D721Med (cell line): ENCODE measurements around the gene RBM44.
"Not testable (repeated sequence)": the region's sequence is repeated elsewhere in the genome, so short reads cannot be mapped to it uniquely, and the experiment has no call there.

Experiments used
- DNase-seq: peaks from one replicate; pipeline ENCODE4 v3.0.0; 2011; ENCODE audit warnings: low spot score; ENCODE audit not compliant: insufficient read length
- FAIRE-seq: peaks from 2 replicates; lab custom pipeline; 2011; peaks lifted over from hg19 to GRCh38; lab: Jason Lieb, UNC
- TF ChIP-seq, protein P1 (sequence below): IDR thresholded peaks from 2 replicates; pipeline ENCODE4 v1.5.1; 2012; ENCODE audit warnings: mild to moderate bottlenecking, control low read depth; ENCODE audit not compliant: insufficient read depth; ENCODE audit errors: missing control alignments

Gene RBM44

DNA sequence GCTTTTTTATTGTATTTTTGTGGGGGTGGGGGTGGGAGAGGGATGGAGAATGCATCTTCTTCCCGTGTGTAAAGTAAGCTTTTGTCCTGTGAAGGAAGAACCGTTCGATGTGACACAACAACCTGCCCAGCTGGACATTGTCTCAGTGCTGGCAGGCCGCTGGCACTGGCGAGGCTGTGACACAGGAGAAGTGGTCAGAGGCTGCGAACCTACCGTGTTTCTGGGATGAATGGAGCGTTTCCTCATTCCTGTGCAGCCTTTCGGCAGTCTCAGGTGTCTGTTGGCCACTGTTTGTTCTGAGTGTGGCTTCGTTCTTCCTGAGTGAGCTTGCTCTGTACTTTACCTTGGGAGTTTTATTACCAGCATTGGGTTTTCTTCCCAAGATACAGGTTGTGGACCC, 68.9 kb downstream of the RBM44 start:
- FAIRE-seq, result no peak
- TF ChIP-seq, protein P1, sequence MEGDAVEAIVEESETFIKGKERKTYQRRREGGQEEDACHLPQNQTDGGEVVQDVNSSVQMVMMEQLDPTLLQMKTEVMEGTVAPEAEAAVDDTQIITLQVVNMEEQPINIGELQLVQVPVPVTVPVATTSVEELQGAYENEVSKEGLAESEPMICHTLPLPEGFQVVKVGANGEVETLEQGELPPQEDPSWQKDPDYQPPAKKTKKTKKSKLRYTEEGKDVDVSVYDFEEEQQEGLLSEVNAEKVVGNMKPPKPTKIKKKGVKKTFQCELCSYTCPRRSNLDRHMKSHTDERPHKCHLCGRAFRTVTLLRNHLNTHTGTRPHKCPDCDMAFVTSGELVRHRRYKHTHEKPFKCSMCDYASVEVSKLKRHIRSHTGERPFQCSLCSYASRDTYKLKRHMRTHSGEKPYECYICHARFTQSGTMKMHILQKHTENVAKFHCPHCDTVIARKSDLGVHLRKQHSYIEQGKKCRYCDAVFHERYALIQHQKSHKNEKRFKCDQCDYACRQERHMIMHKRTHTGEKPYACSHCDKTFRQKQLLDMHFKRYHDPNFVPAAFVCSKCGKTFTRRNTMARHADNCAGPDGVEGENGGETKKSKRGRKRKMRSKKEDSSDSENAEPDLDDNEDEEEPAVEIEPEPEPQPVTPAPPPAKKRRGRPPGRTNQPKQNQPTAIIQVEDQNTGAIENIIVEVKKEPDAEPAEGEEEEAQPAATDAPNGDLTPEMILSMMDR, result no peak
- no peak for DNase-seq

DNA sequence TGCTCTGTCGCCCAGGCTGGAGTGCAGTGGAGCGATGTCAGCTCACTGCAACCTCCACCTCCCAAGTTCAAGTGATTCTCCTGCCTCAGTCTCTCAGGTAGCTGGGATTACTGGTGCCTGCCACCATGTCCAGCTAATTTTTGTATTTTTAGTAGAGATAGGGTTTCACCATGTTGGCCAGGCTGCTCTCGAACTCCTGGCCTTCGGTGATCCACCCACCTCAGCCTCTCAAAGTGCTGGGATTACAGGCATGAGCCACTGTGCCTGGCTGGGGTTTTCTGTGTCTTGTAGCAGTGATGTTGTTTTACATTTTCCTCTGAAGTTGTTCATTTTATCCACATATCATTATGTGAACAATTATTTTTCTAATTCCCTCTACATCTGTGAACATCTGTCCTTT, 69.5 kb downstream of the RBM44 start:
- not testable (repeated sequence) for FAIRE-seq, DNase-seq

DNA sequence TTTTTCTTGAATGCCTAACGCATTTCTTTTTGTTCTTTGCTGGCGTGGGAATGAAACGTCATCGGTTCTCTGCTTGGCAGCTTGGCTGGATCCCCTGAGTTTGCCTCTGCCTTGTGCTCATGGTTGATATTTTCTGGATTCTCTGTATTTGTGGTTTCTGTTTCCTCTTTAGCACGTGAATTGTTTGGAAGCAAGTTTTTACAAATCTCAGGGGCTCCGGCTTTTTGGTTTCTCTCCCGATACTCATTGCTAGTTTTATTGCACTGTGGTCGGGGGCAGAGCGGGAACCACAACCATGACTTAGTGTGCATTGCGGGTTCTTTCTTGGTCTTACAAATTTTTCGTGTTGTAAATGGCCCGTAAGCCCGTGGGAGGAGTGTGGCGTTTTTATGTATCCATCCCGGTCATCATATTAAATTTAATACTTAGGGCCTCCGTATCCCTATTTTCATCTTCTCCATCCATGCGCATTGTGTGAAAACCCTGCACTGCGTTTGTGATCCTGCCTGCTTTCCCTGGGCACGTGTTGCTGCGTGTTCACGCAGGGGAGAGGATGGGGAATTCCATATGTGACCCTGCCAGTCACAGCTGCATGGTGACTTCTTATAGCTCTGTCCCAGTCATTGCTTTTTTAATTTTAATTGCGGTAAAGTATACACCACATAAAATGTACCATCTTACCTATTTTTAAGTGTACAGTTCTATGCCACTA, 70.2 kb downstream of the RBM44 start:
- TF ChIP-seq, protein P1, result no peak
- no peak for FAIRE-seq

DNA sequence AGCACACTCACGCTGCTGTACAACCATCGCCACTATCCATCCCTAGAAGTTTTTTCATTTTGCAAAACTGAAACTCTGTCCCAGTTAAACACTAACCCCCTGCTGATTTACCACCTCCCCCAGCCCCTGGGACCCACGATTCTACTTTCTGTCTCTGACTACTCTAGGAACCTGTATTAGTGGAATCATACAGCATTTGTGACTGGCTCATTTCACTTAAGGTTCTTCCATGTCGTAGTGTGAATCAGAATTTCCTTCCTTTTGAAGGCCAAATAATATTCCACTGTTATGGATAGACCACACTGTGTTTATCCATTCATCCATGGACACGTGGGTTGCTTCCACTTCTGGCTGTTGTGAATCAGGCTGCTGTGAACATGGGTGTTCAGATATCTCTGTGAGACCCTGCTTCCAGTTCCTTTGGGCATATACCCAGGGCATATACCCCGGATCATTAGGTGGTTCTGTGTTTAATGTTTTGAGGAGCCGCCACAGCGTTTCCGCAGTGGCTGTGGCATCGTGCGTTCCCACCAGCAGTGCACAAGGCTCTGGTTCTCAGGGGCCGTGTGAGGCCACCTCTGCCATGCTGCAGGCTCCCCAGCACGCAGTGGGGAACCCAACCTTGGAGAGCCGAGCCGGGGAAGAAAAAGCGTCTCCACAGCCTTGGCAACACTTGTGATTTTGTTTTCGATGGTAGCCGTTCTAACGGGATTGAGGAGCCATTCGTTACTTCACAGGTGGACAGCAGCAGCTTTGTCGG, 70.9 kb downstream of the RBM44 start:
- TF ChIP-seq, protein P1, result no peak
- DNase-seq (no peak), FAIRE-seq (no peak)

More for the DNA sequence above, 70.2 kb downstream of the RBM44 start:
- no peak for DNase-seq

DNA sequence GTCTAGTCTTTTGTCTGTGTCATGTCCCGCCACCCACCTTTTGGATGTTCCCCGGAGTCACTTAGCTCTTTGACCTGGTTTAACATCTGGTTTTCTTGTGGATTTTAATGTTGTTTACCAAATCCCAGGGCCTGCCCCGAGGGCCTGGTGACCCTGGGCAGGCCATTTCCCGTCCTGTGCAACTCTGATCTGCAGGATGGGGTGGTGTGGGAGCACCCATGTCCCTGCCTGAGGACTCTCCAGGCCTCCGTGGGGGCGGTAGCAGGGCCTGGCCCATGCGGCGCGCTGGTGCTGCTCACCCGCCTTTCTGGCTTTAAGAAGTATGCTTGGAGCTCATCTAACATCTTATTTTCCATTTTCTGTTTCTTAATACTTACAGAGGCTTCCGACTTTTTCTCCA, 71.5 kb downstream of the RBM44 start:
- FAIRE-seq (no peak), DNase-seq (no peak)
- TF ChIP-seq, protein P1, result no peak

DNA sequence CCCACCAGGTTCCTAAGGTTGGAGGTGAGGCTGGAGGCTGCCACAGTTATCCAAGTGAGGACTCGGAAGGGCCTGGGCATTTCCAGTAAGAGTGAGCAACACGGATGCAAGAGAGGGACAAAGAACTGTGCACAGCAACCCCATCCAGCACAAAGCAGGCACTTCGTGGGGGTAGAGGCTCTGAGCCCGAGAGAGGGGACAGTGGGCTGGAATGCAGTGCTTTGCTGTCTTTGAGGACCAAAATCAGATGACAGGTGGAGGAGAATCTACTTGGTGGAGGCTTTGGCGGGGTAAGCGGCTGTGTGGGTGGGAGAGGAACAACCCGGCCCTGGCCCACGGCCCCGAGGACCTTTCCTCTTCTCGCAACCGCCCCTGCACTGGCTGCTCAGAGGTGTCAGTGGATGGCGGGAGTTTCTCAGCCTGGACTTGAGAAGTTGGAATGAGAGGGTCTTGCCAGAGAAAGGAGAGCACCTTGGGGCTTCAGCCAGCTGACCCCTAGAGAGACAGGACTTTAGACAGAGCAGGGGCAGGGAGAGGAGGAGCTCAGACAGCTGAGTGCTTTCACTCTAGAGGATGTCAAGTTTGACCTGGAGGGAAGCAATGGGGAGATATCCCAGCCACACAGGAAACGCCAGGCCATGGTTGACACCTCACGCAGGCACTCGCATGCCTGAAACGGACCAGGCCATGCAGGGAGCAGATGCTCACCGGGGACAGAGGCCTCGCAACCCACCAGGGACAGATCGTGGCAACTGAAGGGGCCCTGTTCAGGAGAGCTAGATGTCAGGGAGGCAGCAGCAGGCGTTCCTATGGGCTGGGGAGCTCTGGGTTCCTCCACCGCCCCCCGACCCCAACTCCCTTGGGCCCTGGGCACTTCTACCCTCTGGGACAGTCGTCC, 72.4 kb downstream of the RBM44 start:
- no peak for DNase-seq
- TF ChIP-seq, protein P1, result no peak
- no peak for FAIRE-seq

DNA sequence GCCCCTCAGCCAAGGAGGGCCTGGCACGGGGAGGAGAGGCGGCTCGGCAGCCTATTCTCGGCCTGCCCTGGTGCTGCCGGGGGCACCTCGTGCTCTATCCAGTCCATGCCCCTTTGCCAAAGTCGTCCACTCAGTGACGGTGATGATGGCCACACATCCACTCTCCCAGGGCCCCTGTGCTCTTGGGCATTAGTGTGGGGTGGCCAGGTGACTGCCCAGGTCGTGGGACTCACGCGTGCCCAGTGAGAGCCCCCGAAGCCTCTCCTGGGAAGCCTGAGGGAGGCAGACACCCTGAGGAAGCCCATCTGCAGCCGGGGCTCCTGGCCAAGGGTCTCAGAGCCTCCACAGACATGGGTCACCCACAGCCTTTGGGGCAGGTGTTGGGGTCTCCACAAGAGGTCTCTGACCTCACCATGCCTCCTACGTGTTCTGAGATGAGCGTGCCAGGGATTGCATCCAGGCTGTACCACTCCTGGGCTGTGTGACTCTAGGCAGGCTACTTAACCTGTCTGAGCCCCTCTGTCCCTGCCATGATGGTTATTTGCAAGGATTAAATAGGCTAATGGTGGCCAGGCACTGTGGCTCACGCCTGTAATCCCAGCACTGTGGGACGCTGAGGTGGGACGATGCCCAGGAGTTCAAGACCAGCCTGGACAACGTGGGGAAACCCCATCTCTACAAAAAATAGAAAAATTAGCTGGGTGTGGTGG, 73.8 kb downstream of the RBM44 start:
- FAIRE-seq, result no peak
- TF ChIP-seq, protein P1, result no peak
- DNase-seq, result no peak
